GM12878 (cell line): Measurements from ENCODE around the gene OLFML2B. TPM values are rescaled to one million over a fixed set of nuclear protein-coding genes. Genes with fewer than 3 reads are reported as not detected.

Source experiments
- ATAC-seq: fragments of 200-7000 bp; cut with Tn5 transposase; 3 replicates; pipeline ENCODE4 v1.9.1; 2020; ENCODE audit warnings: mild to moderate bottlenecking, moderate library complexity
- BruUV-seq: library from RNA; stranded (reverse); fragments of 400-500 nt; replicated peaks from 2 replicates; lab custom pipeline; 2021; lab: Mats Ljungman, UMichigan
- CTCF ChIA-PET: fragments of 300-600 bp; sonication (Branson Sonifier 250); formaldehyde crosslinking; extraction: SDS; loops from one replicate; lab custom pipeline; 2021; ENCODE audit warnings: inconsistent platforms; lab: Yijun Ruan, JAX
- POLR2A ChIA-PET: fragments of 350-600 bp; formaldehyde crosslinking; extraction: SDS; loops from one replicate; lab custom pipeline; 2021; ENCODE audit warnings: inconsistent platforms; lab: Charles Lee
- RAD21 ChIA-PET: fragments of 300-600 bp; sonication (Branson Sonifier 250); formaldehyde crosslinking; loops from one replicate; lab custom pipeline; 2023; ENCODE audit warnings: antibody characterized with exemption; ENCODE audit not compliant: unreplicated experiment; lab: Charles Lee
- SMC1A ChIA-PET: fragments of 300-600 bp; sonication (Branson Sonifier 250); formaldehyde crosslinking; loops from one replicate; lab custom pipeline; 2023; ENCODE audit not compliant: unreplicated experiment, uncharacterized antibody; lab: Charles Lee
- DNase-seq: peaks from one replicate; pipeline ENCODE4 v3.0.0-alpha.2; 2011; ENCODE audit warnings: low read depth, low spot score
- FAIRE-seq: peaks from 3 replicates; lab custom pipeline; 2011; peaks lifted over from hg19 to GRCh38; lab: Jason Lieb, UNC
- H2AFZ ChIP-seq: 2 replicates; pipeline ENCODE4 v1.6.0; 2011; ENCODE audit warnings: low read depth, low read length, control low read depth; ENCODE audit not compliant: control insufficient read depth
- H3K27ac ChIP-seq: 2 replicates; pipeline ENCODE4 v1.5.1; 2011; ENCODE audit warnings: control low read depth; ENCODE audit not compliant: control insufficient read depth, insufficient read depth
- H3K27me3 ChIP-seq, 2 experiments: replicated peaks in 1 of 2; 2 replicates each; pipeline versions ENCODE4 v1.6.0 to v1.6.1; 2011; ENCODE audit warnings: low read length in 1 of 2; ENCODE audit not compliant: control insufficient read depth in 2 of 2, insufficient read depth in 2 of 2
- H3K36me3 ChIP-seq, 2 experiments: 2 replicates each; pipeline ENCODE4 v1.5.1; 2011; ENCODE audit warnings: low read length in 1 of 2; ENCODE audit not compliant: control insufficient read depth in 2 of 2, insufficient read depth in 2 of 2
- H3K4me1 ChIP-seq: 2 replicates; pipeline ENCODE4 v1.6.1; 2011; ENCODE audit warnings: mild to moderate bottlenecking, low read length, moderate library complexity, mixed read lengths; ENCODE audit not compliant: control insufficient read depth, insufficient read depth
- H3K4me2 ChIP-seq: 2 replicates; pipeline ENCODE4 v1.6.0; 2011; ENCODE audit warnings: control low read depth; ENCODE audit not compliant: control insufficient read depth, insufficient read depth
- H3K4me3 ChIP-seq: fragments of 200-600 bp; sonication (generic); 2 replicates; pipeline ENCODE4 v1.5.1; 2016
- H3K79me2 ChIP-seq: 2 replicates; pipeline ENCODE4 v1.6.0; 2011; ENCODE audit warnings: low read length; ENCODE audit not compliant: control insufficient read depth, insufficient read depth
- H3K9ac ChIP-seq: 2 replicates; pipeline ENCODE4 v1.8.0; 2011; ENCODE audit warnings: low read length, control low read depth, mixed read lengths; ENCODE audit not compliant: control insufficient read depth, insufficient read depth
- H3K9me3 ChIP-seq: replicated peaks from 3 replicates; pipeline ENCODE4 v1.5.1; 2011; ENCODE audit warnings: mild to moderate bottlenecking, low read length; ENCODE audit not compliant: control insufficient read depth, insufficient read depth
- H4K20me1 ChIP-seq: 2 replicates; pipeline ENCODE4 v1.6.0; 2011; ENCODE audit not compliant: control insufficient read depth, insufficient read depth
- BRCA1 ChIP-seq: IDR thresholded peaks from 2 replicates; pipeline ENCODE4 v1.6.1; 2011; ENCODE audit warnings: low read depth, low read length, improper control_type of control experiment
- CHD2 ChIP-seq: IDR thresholded peaks from 2 replicates; pipeline ENCODE4 v1.6.1; 2011; ENCODE audit warnings: low read depth, low read length, improper control_type of control experiment, borderline replicate concordance
- EP300 ChIP-seq, 2 experiments: fragments of 150-350 bp in 1 of 2; IDR thresholded peaks; 2 replicates each; pipeline ENCODE4 v1.6.1; 2011 to 2012; ENCODE audit warnings: low read depth in 2 of 2, low read length in 2 of 2, borderline replicate concordance in 1 of 2, improper control_type of control experiment in 1 of 2, inconsistent platforms in 1 of 2; ENCODE audit not compliant: control insufficient read depth in 1 of 2
- FOXK2 ChIP-seq: fragments of 450-650 bp; IDR thresholded peaks from 2 replicates; pipeline ENCODE4 v1.6.1; 2017; ENCODE audit warnings: mild to moderate bottlenecking, moderate library complexity
- MEF2A ChIP-seq: IDR thresholded peaks from 2 replicates; pipeline ENCODE4 v1.6.1; 2011; ENCODE audit warnings: low read depth, mild to moderate bottlenecking, low read length, moderate library complexity; ENCODE audit not compliant: insufficient read depth
- SMAD1 ChIP-seq: fragments of 450-650 bp; IDR thresholded peaks from 2 replicates; pipeline ENCODE4 v1.6.1; 2018; ENCODE audit warnings: mild to moderate bottlenecking, low read depth; ENCODE audit not compliant: partially characterized antibody
- SMARCA5 ChIP-seq: fragments of 450-650 bp; IDR thresholded peaks from 2 replicates; pipeline ENCODE4 v1.6.1; 2017; ENCODE audit warnings: mild to moderate bottlenecking
- ZNF274 ChIP-seq: IDR thresholded peaks from one replicate; pipeline ENCODE4 v1.8.0; 2011; ENCODE audit not compliant: insufficient read length, insufficient read depth
- ZNF592 ChIP-seq: fragments of 450-650 bp; IDR thresholded peaks from 2 replicates; pipeline ENCODE4 v1.6.1; 2017; ENCODE audit warnings: mild to moderate bottlenecking, moderate library complexity
- WGBS: methylation state at CpG from one replicate; pipeline ENCODE4 v1.1.6; 2016; ENCODE audit warnings: low lambda C conversion rate; ENCODE audit not compliant: insufficient replicate concordance, insufficient coverage; ENCODE audit errors: missing lambda C conversion rate; 5-methylcytosine and 5-hydroxymethylcytosine counted together
- in situ Hi-C: fragments of 300-500 bp; cut with MboI; formaldehyde crosslinking; loops from 9 replicates; pipeline ENCODE4 v1.14.3; 2018; ENCODE audit warnings: mixed read lengths
- intact Hi-C: fragments of 100-400 bp; cut with micrococcal nuclease; formaldehyde crosslinking; loops from one replicate; pipeline ENCODE4 v1.14.2; 2022; ENCODE audit not compliant: unreplicated experiment
- polyA plus RNA-seq, 11 experiments: library from polyadenylated mRNA; depleted of rRNA in 4 of 11; unstranded in 6 of 11; stranded (reverse) in 5 of 11; fragments of >200 nt; fragmentation: Nextera tagmentation in 4 of 11; fragmentation: Illumina TruSeq in 1 of 11; extraction: Ambion mirVana in 4 of 11; extraction: Trizol in 1 of 11; gene quantifications; 1 replicate in 1 of 11; 2 replicates in 10 of 11; pipeline versions ENCODE4 v1.2.1 to v1.2.3, GENCODE V29; 2011 to 2016; ENCODE audit warnings: inconsistent platforms in 2 of 11, missing spikeins in 2 of 11, low read depth in 1 of 11
- total RNA-seq, 4 experiments: library from RNA; depleted of rRNA in 3 of 4; stranded (reverse); fragments of >200 nt in 3 of 4; fragmentation: Illumina TruSeq in 1 of 4; extraction: Trizol in 1 of 4; gene quantifications; 2 replicates each; pipeline versions ENCODE4 v1.2.1 to v1.2.3, GENCODE V29; 2013 to 2021
- TF ChIP-seq, protein P1 (sequence below): IDR thresholded peaks from 2 replicates; pipeline ENCODE4 v1.6.1; 2011; ENCODE audit warnings: borderline replicate concordance, low read depth, mild to moderate bottlenecking, moderate library complexity, low read length; ENCODE audit not compliant: insufficient read depth, poor library complexity, severe bottlenecking
- TF ChIP-seq, protein P2 (sequence below): fragments of 450-650 bp; IDR thresholded peaks from 2 replicates; pipeline ENCODE4 v1.6.1; 2016; ENCODE audit warnings: mild to moderate bottlenecking, moderate library complexity, borderline replicate concordance
- TF ChIP-seq, protein P3 (sequence below): fragments of 450-650 bp; IDR thresholded peaks from 2 replicates; pipeline ENCODE4 v1.6.1; 2016; ENCODE audit warnings: mild to moderate bottlenecking

The OLFML2B gene
- total and polyA plus RNA-seq, 10 of the 15 experiments (the other 5 are each of a cell fraction or from before 2014, with no cell fraction given) = not detected

DNA sequence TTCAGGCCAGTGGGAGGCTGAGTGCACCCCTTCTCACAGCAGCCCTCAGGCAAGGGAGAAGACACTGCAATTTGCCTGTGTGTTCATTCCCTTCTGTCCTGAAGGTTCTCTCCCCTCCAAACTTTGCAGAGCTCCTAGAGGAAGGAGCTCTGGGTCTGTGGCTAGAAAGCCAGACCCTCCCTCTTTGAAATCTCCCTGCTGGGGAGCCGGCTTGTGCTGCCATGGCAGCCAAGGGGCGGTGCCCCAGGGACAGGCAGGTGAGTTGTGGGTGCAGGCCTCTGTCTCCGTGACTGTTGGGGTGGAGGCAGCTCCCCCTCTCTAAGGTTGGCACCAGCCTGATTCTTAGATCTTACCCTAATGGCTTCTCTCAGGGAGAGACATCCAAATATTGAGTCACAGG, 53.0 kb downstream of the OLFML2B start:
- H2AFZ ChIP-seq = no peak overlapping the region
- no peaks in the 10 kb centered on the region for H3K36me3 ChIP-seq
- H3K4me3 ChIP-seq = no peak overlapping the region
- no peak for FAIRE-seq
- BruUV-seq = no TSS peak
- intact Hi-C loops (no loop called here), in situ Hi-C loops (no loop called here)
- no peaks in the 10 kb centered on the region for H3K4me1 ChIP-seq
- ChIA-PET POLR2A (no interaction called here), RAD21 (no interaction called here), CTCF (interaction anchor here (0.7 kb wide), 1 partner anchor 46 kb away, joined by 4 read pairs; no protein-coding TSS in a partner anchor), SMC1A (no interaction called here)
- H4K20me1 ChIP-seq = no peaks in the 10 kb centered on the region
- H3K9ac ChIP-seq = no peak overlapping the region
- H3K27ac ChIP-seq = no peak overlapping the region
- DNase-seq = no peak
- H3K4me2 ChIP-seq = no peak overlapping the region
- 40% methylated on average over 3 of the region's 3 CpGs for WGBS
- H3K9me3 ChIP-seq = no peaks in the 10 kb centered on the region
- peak; percentile 23; the same call in 1 of the 3 replicates for ATAC-seq
- no peaks in the 10 kb centered on the region for H3K79me2 ChIP-seq
- peaks cover 0 to 3% of the 10 kb centered on the region in 2 experiments; a peak in 2 of 4 replicates for H3K27me3 ChIP-seq
- TF ChIP-seq, protein P1, sequence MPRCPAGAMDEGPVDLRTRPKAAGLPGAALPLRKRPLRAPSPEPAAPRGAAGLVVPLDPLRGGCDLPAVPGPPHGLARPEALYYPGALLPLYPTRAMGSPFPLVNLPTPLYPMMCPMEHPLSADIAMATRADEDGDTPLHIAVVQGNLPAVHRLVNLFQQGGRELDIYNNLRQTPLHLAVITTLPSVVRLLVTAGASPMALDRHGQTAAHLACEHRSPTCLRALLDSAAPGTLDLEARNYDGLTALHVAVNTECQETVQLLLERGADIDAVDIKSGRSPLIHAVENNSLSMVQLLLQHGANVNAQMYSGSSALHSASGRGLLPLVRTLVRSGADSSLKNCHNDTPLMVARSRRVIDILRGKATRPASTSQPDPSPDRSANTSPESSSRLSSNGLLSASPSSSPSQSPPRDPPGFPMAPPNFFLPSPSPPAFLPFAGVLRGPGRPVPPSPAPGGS = no peak
- TF ChIP-seq, protein P2, sequence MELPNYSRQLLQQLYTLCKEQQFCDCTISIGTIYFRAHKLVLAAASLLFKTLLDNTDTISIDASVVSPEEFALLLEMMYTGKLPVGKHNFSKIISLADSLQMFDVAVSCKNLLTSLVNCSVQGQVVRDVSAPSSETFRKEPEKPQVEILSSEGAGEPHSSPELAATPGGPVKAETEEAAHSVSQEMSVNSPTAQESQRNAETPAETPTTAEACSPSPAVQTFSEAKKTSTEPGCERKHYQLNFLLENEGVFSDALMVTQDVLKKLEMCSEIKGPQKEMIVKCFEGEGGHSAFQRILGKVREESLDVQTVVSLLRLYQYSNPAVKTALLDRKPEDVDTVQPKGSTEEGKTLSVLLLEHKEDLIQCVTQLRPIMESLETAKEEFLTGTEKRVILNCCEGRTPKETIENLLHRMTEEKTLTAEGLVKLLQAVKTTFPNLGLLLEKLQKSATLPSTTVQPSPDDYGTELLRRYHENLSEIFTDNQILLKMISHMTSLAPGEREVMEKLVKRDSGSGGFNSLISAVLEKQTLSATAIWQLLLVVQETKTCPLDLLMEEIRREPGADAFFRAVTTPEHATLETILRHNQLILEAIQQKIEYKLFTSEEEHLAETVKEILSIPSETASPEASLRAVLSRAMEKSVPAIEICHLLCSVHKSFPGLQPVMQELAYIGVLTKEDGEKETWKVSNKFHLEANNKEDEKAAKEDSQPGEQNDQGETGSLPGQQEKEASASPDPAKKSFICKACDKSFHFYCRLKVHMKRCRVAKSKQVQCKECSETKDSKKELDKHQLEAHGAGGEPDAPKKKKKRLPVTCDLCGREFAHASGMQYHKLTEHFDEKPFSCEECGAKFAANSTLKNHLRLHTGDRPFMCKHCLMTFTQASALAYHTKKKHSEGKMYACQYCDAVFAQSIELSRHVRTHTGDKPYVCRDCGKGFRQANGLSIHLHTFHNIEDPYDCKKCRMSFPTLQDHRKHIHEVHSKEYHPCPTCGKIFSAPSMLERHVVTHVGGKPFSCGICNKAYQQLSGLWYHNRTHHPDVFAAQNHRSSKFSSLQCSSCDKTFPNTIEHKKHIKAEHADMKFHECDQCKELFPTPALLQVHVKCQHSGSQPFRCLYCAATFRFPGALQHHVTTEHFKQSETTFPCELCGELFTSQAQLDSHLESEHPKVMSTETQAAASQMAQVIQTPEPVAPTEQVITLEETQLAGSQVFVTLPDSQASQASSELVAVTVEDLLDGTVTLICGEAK = no peak
- no peak for TF ChIP-seq CHD2
- TF ChIP-seq MEF2A = no peak
- TF ChIP-seq SMARCA5 = no peak
- no peak for TF ChIP-seq ZNF274
- TF ChIP-seq ZNF592 = no peak
- no peak for TF ChIP-seq EP300 (IDR thresholded peaks at IDR 0.05; ENCODE audit: borderline replicate concordance in 1 of 2, control insufficient read depth in 1 of 2, low read depth in 2 of 2, low read length in 2 of 2)
- TF ChIP-seq SMAD1 = no peak
- TF ChIP-seq, protein P3, sequence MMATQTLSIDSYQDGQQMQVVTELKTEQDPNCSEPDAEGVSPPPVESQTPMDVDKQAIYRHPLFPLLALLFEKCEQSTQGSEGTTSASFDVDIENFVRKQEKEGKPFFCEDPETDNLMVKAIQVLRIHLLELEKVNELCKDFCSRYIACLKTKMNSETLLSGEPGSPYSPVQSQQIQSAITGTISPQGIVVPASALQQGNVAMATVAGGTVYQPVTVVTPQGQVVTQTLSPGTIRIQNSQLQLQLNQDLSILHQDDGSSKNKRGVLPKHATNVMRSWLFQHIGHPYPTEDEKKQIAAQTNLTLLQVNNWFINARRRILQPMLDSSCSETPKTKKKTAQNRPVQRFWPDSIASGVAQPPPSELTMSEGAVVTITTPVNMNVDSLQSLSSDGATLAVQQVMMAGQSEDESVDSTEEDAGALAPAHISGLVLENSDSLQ = no peak
- no peak for TF ChIP-seq BRCA1
- no peak for TF ChIP-seq FOXK2
